IMR-90 (cell line): ENCODE results near the gene CTSV. TPM values are rescaled to one million over a fixed set of nuclear protein-coding genes. Genes with fewer than 3 reads are reported as not detected.

Experiments
- ATAC-seq: fragments of 200-7000 bp; cut with Tn5 transposase; 2 replicates; pipeline ENCODE4 v1.9.1; 2020; ENCODE audit warnings: low read depth, mild to moderate bottlenecking, moderate library complexity
- BruUV-seq: library from RNA; stranded (reverse); fragments of 400-500 nt; replicated peaks from 2 replicates; lab custom pipeline; 2021; lab: Mats Ljungman, UMichigan
- CTCF ChIA-PET: fragments of 300-600 bp; formaldehyde crosslinking; extraction: SDS; loops from one replicate; lab custom pipeline; 2021; ENCODE audit warnings: antibody characterized with exemption; lab: Yijun Ruan, JAX
- POLR2A ChIA-PET: fragments of 300-600 bp; sonication (Branson Sonifier 250); formaldehyde crosslinking; loops from one replicate; lab custom pipeline; 2022; ENCODE audit warnings: antibody characterized with exemption; ENCODE audit not compliant: unreplicated experiment; lab: Charles Lee
- DNase-seq: peaks from one replicate; pipeline ENCODE4 v3.0.0; 2013
- H2AFZ ChIP-seq: replicated peaks from 2 replicates; pipeline ENCODE3; 2013; ENCODE audit warnings: low read length, mild to moderate bottlenecking; ENCODE audit not compliant: poor library complexity
- H2AK5ac ChIP-seq: 2 replicates; pipeline ENCODE4 v1.6.1; 2013; ENCODE audit warnings: low read depth, low read length, inconsistent platforms
- H2AK9ac ChIP-seq: replicated peaks from 2 replicates; pipeline ENCODE3; 2013; ENCODE audit warnings: mild to moderate bottlenecking, low read depth, low read length, moderate library complexity; ENCODE audit not compliant: poor library complexity
- H2BK120ac ChIP-seq: 2 replicates; pipeline ENCODE4 v1.6.1; 2013; ENCODE audit warnings: low read depth, low read length, inconsistent platforms
- H2BK15ac ChIP-seq: 3 replicates; pipeline ENCODE4 v1.6.1; 2013; ENCODE audit warnings: low read depth, low read length, inconsistent platforms
- H2BK20ac ChIP-seq: 2 replicates; pipeline ENCODE4 v1.6.1; 2013; ENCODE audit warnings: low read depth, mild to moderate bottlenecking, inconsistent platforms, low read length, moderate library complexity
- H2BK5ac ChIP-seq: 2 replicates; pipeline ENCODE4 v1.6.1; 2013; ENCODE audit warnings: mild to moderate bottlenecking, low read depth, low read length, inconsistent platforms; ENCODE audit not compliant: poor library complexity, severe bottlenecking
- H3K14ac ChIP-seq: replicated peaks from 2 replicates; pipeline ENCODE4 v1.6.1; 2013; ENCODE audit warnings: low read depth, low read length, inconsistent platforms
- H3K18ac ChIP-seq: 2 replicates; pipeline ENCODE4 v1.6.1; 2013; ENCODE audit warnings: low read depth, low read length, control low read depth
- H3K23ac ChIP-seq: 2 replicates; pipeline ENCODE4 v1.6.1; 2013; ENCODE audit warnings: low read depth, low read length, inconsistent platforms
- H3K27ac ChIP-seq: 2 replicates; pipeline ENCODE4 v1.5.1; 2013; ENCODE audit warnings: mild to moderate bottlenecking, control low read depth, low read length; ENCODE audit not compliant: insufficient read depth
- H3K27me3 ChIP-seq: 2 replicates; pipeline ENCODE4 v1.6.1; 2013; ENCODE audit warnings: low read length; ENCODE audit not compliant: control insufficient read depth, insufficient read depth
- H3K36me3 ChIP-seq: 2 replicates; pipeline ENCODE4 v1.6.1; 2013; ENCODE audit warnings: low read length, mixed read lengths; ENCODE audit not compliant: control insufficient read depth, insufficient read depth
- H3K4ac ChIP-seq: 2 replicates; pipeline ENCODE4 v1.6.1; 2013; ENCODE audit warnings: low read depth, low read length, inconsistent platforms
- H3K4me1 ChIP-seq: 2 replicates; pipeline ENCODE4 v1.6.1; 2013; ENCODE audit warnings: low read length, mixed read lengths; ENCODE audit not compliant: control insufficient read depth, insufficient read depth
- H3K4me2 ChIP-seq: 2 replicates; pipeline ENCODE4 v1.6.1; 2013; ENCODE audit warnings: low read depth, mild to moderate bottlenecking, control low read depth, low read length, moderate library complexity
- H3K4me3 ChIP-seq: 2 replicates; pipeline ENCODE4 v1.5.1; 2013; ENCODE audit warnings: low read depth, mild to moderate bottlenecking, control low read depth, low read length, moderate library complexity; ENCODE audit not compliant: insufficient read depth
- H3K56ac ChIP-seq: 2 replicates; pipeline ENCODE4 v1.6.1; 2013; ENCODE audit warnings: low read length, inconsistent platforms; ENCODE audit not compliant: insufficient read depth; ENCODE audit errors: extremely low read depth
- H3K79me1 ChIP-seq, 2 experiments: 2 replicates each; pipeline ENCODE4 v1.6.1; 2013; ENCODE audit warnings: low read length in 2 of 2, inconsistent platforms in 1 of 2, low read depth in 1 of 2
- H3K9ac ChIP-seq: 2 replicates; pipeline ENCODE4 v1.6.1; 2013; ENCODE audit warnings: low read depth, low read length, control low read depth
- H3K9me1 ChIP-seq: 2 replicates; pipeline ENCODE4 v1.6.1; 2013; ENCODE audit warnings: low read length, inconsistent platforms; ENCODE audit not compliant: insufficient read depth
- H3K9me3 ChIP-seq: 2 replicates; pipeline ENCODE4 v1.6.1; 2013; ENCODE audit warnings: low read length; ENCODE audit not compliant: control insufficient read depth, insufficient read depth
- H4K20me1 ChIP-seq: 2 replicates; pipeline ENCODE4 v1.6.1; 2013; ENCODE audit warnings: low read length, inconsistent platforms; ENCODE audit not compliant: insufficient read depth
- H4K5ac ChIP-seq: 2 replicates; pipeline ENCODE4 v1.6.1; 2013; ENCODE audit warnings: mild to moderate bottlenecking, low read depth, low read length, control low read depth
- H4K8ac ChIP-seq, 2 experiments: 2 replicates each; pipeline ENCODE4 v1.6.1; 2013; ENCODE audit warnings: low read depth in 2 of 2, low read length in 2 of 2, control low read depth in 1 of 2, inconsistent platforms in 1 of 2
- H4K91ac ChIP-seq: 2 replicates; pipeline ENCODE4 v1.6.1; 2013; ENCODE audit warnings: low read depth, low read length, inconsistent platforms; ENCODE audit not compliant: insufficient read depth
- BHLHE40 ChIP-seq: fragments of 150-350 bp; IDR thresholded peaks from 2 replicates; pipeline ENCODE4 v1.6.1; 2016; ENCODE audit warnings: mild to moderate bottlenecking, low read depth, low read length
- CEBPB ChIP-seq: IDR thresholded peaks from 2 replicates; pipeline ENCODE4 v1.6.1; 2012; ENCODE audit warnings: low read depth, low read length, improper control_type of control experiment
- CHD1 ChIP-seq: IDR thresholded peaks from 2 replicates; pipeline ENCODE4 v1.6.1; 2012; ENCODE audit warnings: low read depth, low read length, improper control_type of control experiment
- FOS ChIP-seq: fragments of 150-350 bp; IDR thresholded peaks from 2 replicates; pipeline ENCODE4 v1.6.1; 2016; ENCODE audit warnings: low read depth, low read length
- MAFK ChIP-seq: IDR thresholded peaks from 2 replicates; pipeline ENCODE4 v1.6.1; 2012; ENCODE audit warnings: low read depth, low read length, improper control_type of control experiment
- MAZ ChIP-seq: IDR thresholded peaks from 2 replicates; pipeline ENCODE4 v1.6.1; 2012; ENCODE audit warnings: low read depth, mild to moderate bottlenecking, low read length, improper control_type of control experiment, moderate library complexity, borderline replicate concordance
- MXI1 ChIP-seq: IDR thresholded peaks from 2 replicates; pipeline ENCODE4 v1.6.1; 2012; ENCODE audit warnings: low read depth, mild to moderate bottlenecking, low read length, moderate library complexity, borderline replicate concordance
- NFE2L2 ChIP-seq: fragments of 150-350 bp; IDR thresholded peaks from 2 replicates; pipeline ENCODE4 v1.6.1; 2016; ENCODE audit warnings: low read depth, mild to moderate bottlenecking, low read length
- POLR2A ChIP-seq: IDR thresholded peaks from 2 replicates; pipeline ENCODE4 v1.6.1; 2012; ENCODE audit warnings: mild to moderate bottlenecking, low read depth, low read length
- RAD21 ChIP-seq: IDR thresholded peaks from 2 replicates; pipeline ENCODE4 v1.6.1; 2012; ENCODE audit warnings: low read length, improper control_type of control experiment
- RCOR1 ChIP-seq: IDR thresholded peaks from 2 replicates; pipeline ENCODE4 v1.6.1; 2012; ENCODE audit warnings: mild to moderate bottlenecking, low read length, improper control_type of control experiment; ENCODE audit not compliant: insufficient replicate concordance
- RFX5 ChIP-seq: IDR thresholded peaks from 2 replicates; pipeline ENCODE4 v1.8.0; 2012; ENCODE audit warnings: low read depth, mild to moderate bottlenecking, low read length, moderate library complexity
- SMC3 ChIP-seq: fragments of 150-350 bp; IDR thresholded peaks from 2 replicates; pipeline ENCODE4 v1.6.1; 2016; ENCODE audit warnings: low read depth, mild to moderate bottlenecking, antibody characterized with exemption, low read length, moderate library complexity
- WGBS, 2 experiments: methylation state at CpG; one replicate each; pipeline versions ENCODE4 v1.1.5 to v1.1.7; 2013; ENCODE audit warnings: missing lambda C conversion rate in 2 of 2; ENCODE audit not compliant: insufficient read length in 1 of 2; ENCODE audit errors: extremely low coverage in 2 of 2; 5-methylcytosine and 5-hydroxymethylcytosine counted together
- dilution Hi-C: fragments of 300-500 bp; cut with HindIII; formaldehyde crosslinking; loops from one replicate; pipeline ENCODE4 v1.14.3; 2018; ENCODE audit warnings: low sequenced_read_pairs; ENCODE audit not compliant: unreplicated experiment
- in situ Hi-C: fragments of 300-500 bp; cut with MboI; formaldehyde crosslinking; loops from 3 replicates; pipeline ENCODE4 v1.14.3; 2019; ENCODE audit warnings: low sequenced_read_pairs, inconsistent platforms, mixed read lengths
- intact Hi-C: fragments of 100-400 bp; cut with micrococcal nuclease; formaldehyde crosslinking; loops from 2 replicates; pipeline ENCODE4 v1.10.0; 2022
- polyA plus RNA-seq, 3 experiments: library from polyadenylated mRNA; depleted of rRNA; stranded (reverse); fragments of >200 nt; gene quantifications; 2 replicates each; pipeline ENCODE4 v1.2.3, GENCODE V29; 2012; ENCODE audit warnings: low replicate concordance in 1 of 3
- total RNA-seq: library from RNA; depleted of rRNA; stranded (reverse); fragments of >200 nt; gene quantifications from 2 replicates; pipeline ENCODE4 v1.2.3, GENCODE V29; 2012
- TF ChIP-seq, protein P1 (sequence below): conservative IDR thresholded peaks from 2 replicates; pipeline ENCODE4 v1.5.1; 2012; ENCODE audit warnings: mild to moderate bottlenecking, low read depth, low read length, improper control_type of control experiment
- TF ChIP-seq, protein P2 (sequence below): fragments of 150-350 bp; IDR thresholded peaks from 2 replicates; pipeline ENCODE4 v1.6.1; 2017; ENCODE audit warnings: mild to moderate bottlenecking, antibody characterized with exemption, low read length, low read depth
- TF ChIP-seq, protein P3 (sequence below): fragments of 150-350 bp; IDR thresholded peaks from 2 replicates; pipeline ENCODE4 v1.6.1; 2016; ENCODE audit warnings: low read depth, mild to moderate bottlenecking, low read length, moderate library complexity, borderline replicate concordance

The CTSV gene
- total and polyA plus RNA-seq, 2 of the 4 experiments (the other 2 are of a cell fraction), result 0.54 to 0.75 TPM

DNA sequence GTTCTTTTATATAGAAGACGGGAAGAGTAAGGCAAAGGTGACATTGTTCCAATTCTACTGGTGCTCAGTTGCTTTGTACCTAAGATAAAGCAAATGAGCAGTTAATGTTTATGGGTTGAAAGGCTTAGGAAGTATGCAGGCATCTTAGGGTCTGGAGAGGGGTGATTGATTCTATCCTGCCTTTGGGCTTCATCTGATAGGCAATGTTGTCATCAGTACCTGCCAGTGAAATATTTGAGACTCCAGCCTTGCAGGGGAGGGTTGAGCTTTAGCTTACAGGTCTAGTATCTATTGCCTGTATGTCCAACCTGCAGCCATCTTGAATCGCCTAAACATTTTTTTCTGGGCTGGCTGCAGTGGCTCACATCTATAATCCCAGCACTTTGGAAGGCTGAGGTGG lies 13.8 kb upstream of the CTSV start:
- Histone ChIP-seq H3K23ac (no peak overlapping the region), H2BK5ac (no peak overlapping the region)
- WGBS, 2 experiments, result no CpG with 5 or more reads among the region's 2 CpGs

More for the DNA sequence above, 13.8 kb upstream of the CTSV start:
- no peaks in the 10 kb centered on the region for H3K9me3 ChIP-seq
- no peaks in the 10 kb centered on the region for H4K20me1 ChIP-seq
- BruUV-seq, result no TSS peak
- no peaks in the 10 kb centered on the region for H3K4me1 ChIP-seq
- H4K5ac ChIP-seq, result no peak overlapping the region
- H3K79me1 ChIP-seq, result no peaks in the 10 kb centered on the region
- dilution Hi-C loops, result no loop called here
- no peak overlapping the region for H4K8ac ChIP-seq
- TF ChIP-seq, protein P1, sequence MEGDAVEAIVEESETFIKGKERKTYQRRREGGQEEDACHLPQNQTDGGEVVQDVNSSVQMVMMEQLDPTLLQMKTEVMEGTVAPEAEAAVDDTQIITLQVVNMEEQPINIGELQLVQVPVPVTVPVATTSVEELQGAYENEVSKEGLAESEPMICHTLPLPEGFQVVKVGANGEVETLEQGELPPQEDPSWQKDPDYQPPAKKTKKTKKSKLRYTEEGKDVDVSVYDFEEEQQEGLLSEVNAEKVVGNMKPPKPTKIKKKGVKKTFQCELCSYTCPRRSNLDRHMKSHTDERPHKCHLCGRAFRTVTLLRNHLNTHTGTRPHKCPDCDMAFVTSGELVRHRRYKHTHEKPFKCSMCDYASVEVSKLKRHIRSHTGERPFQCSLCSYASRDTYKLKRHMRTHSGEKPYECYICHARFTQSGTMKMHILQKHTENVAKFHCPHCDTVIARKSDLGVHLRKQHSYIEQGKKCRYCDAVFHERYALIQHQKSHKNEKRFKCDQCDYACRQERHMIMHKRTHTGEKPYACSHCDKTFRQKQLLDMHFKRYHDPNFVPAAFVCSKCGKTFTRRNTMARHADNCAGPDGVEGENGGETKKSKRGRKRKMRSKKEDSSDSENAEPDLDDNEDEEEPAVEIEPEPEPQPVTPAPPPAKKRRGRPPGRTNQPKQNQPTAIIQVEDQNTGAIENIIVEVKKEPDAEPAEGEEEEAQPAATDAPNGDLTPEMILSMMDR, result no peak
- TF ChIP-seq NFE2L2 (no peak), RCOR1 (no peak), BHLHE40 (no peak), RAD21 (no peak), POLR2A (no peak), MXI1 (no peak), FOS (no peak), CEBPB (no peak), CHD1 (no peak), RFX5 (no peak), MAZ (no peak), MAFK (no peak), SMC3 (no peak)
- TF ChIP-seq, protein P2, sequence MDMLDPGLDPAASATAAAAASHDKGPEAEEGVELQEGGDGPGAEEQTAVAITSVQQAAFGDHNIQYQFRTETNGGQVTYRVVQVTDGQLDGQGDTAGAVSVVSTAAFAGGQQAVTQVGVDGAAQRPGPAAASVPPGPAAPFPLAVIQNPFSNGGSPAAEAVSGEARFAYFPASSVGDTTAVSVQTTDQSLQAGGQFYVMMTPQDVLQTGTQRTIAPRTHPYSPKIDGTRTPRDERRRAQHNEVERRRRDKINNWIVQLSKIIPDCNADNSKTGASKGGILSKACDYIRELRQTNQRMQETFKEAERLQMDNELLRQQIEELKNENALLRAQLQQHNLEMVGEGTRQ, result no peak
- TF ChIP-seq, protein P3, sequence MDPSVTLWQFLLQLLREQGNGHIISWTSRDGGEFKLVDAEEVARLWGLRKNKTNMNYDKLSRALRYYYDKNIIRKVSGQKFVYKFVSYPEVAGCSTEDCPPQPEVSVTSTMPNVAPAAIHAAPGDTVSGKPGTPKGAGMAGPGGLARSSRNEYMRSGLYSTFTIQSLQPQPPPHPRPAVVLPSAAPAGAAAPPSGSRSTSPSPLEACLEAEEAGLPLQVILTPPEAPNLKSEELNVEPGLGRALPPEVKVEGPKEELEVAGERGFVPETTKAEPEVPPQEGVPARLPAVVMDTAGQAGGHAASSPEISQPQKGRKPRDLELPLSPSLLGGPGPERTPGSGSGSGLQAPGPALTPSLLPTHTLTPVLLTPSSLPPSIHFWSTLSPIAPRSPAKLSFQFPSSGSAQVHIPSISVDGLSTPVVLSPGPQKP, result no peak
- H2BK15ac ChIP-seq, result no peak overlapping the region
- ATAC-seq (no peak), DNase-seq (no peak)
- CTCF ChIA-PET, result no interaction called here
- no peak overlapping the region for H2AK9ac ChIP-seq
- H4K91ac ChIP-seq, result no peak overlapping the region
- H3K4ac ChIP-seq, result no peak overlapping the region
- no peak overlapping the region for H3K4me3 ChIP-seq
- H3K9ac ChIP-seq, result no peak overlapping the region
- no peaks in the 10 kb centered on the region for H3K9me1 ChIP-seq
- no peak overlapping the region for H2BK20ac ChIP-seq
- no peak overlapping the region for H2AFZ ChIP-seq
- no peak overlapping the region for H3K4me2 ChIP-seq
- no peak overlapping the region for H3K56ac ChIP-seq
- H2AK5ac ChIP-seq, result no peak overlapping the region
- POLR2A ChIA-PET, result no interaction called here
- no peak overlapping the region for H3K14ac ChIP-seq
- in situ Hi-C loops, result no loop called here
- no peak overlapping the region for H3K27ac ChIP-seq
- H3K18ac ChIP-seq, result no peak overlapping the region
- H3K27me3 ChIP-seq, result peaks cover 4% of the 10 kb centered on the region; the same call in 1 of the 2 replicates
- no peaks in the 10 kb centered on the region for H3K36me3 ChIP-seq
- intact Hi-C loops, result no loop called here
- no peak overlapping the region for H2BK120ac ChIP-seq
